HG03175 (cell line): Measurements from ENCODE around the gene ARMCX6.
A peak's percentile ranks its signal among the peaks of the same experiment; 100 is the strongest.
"Not testable (repeated sequence)": the region's sequence is repeated elsewhere in the genome, so short reads cannot be mapped to it uniquely, and the experiment has no call there.

Experiments used
- ATAC-seq: cut with Tn5 transposase; IDR thresholded peaks from one replicate; pipeline ENCODE4 v1.9.1; 2021; ENCODE audit warnings: mild to moderate bottlenecking, moderate library complexity; ENCODE audit not compliant: unreplicated experiment

Gene ARMCX6

GRCh38 chrX:101617211-101618191 lies at the start of gene ARMCX6:
ARMCX6 (minus strand) TSS chrX:101618000; CDS start chrX:101616620, 1,380 bp downstream.
- peak; percentile 94 for ATAC-seq

GRCh38 chrX:101659601-101660063 lies 41.8 kb upstream of the ARMCX6 start, which contains the start of gene ARMCX2:
ARMCX2 (minus strand) TSS chrX:101659850; CDS start chrX:101657588, 2,262 bp downstream.
- peak; percentile 65 for ATAC-seq

- peak; percentile 59 for ATAC-seq
Observed at GRCh38 chrX:101658661-101659491, 41.1 kb upstream of the ARMCX6 start.

- ATAC-seq = no peak
Observed at GRCh38 chrX:101657495-101657894, 39.7 kb upstream of the ARMCX6 start.

GRCh38 chrX:101656817-101657216 lies 39.0 kb upstream of the ARMCX6 start:
- ATAC-seq = no peak

- ATAC-seq = no peak
Observed at GRCh38 chrX:101655534-101655933, 37.7 kb upstream of the ARMCX6 start.

GRCh38 chrX:101647716-101648115 lies 29.9 kb upstream of the ARMCX6 start:
- not testable (repeated sequence) for ATAC-seq

- no peak for ATAC-seq
Observed at GRCh38 chrX:101642093-101642492, 24.3 kb upstream of the ARMCX6 start.

- no peak for ATAC-seq
Observed at GRCh38 chrX:101639583-101639982, 21.8 kb upstream of the ARMCX6 start.

- ATAC-seq = no peak
Observed at GRCh38 chrX:101619364-101619763, 1.6 kb upstream of the ARMCX6 start.

GRCh38 chrX:101605728-101606127 lies 12.1 kb downstream of the ARMCX6 start:
- no peak for ATAC-seq

GRCh38 chrX:101605146-101605545 lies 12.7 kb downstream of the ARMCX6 start:
- no peak for ATAC-seq

GRCh38 chrX:101602077-101602476 lies 15.7 kb downstream of the ARMCX6 start:
- ATAC-seq = no peak

- not testable (repeated sequence) for ATAC-seq
Observed at GRCh38 chrX:101599592-101599991, 18.2 kb downstream of the ARMCX6 start.

- peak; percentile 100 for ATAC-seq
Observed at GRCh38 chrX:101595739-101596419, 21.9 kb downstream of the ARMCX6 start.
